Activated T-helper 1 cell treated with anti-CD3 and anti-CD28 coated beads, Interleukin-2, amount 50 U/mL, for 16 hours (primary cell): ENCODE measurements around the gene KRT86.

Source experiments
- DNase-seq, 2 donors: peaks; one replicate each; pipeline ENCODE4 v3.0.0-alpha.2; 2020; ENCODE audit warnings: low read depth in 1 of 2, low spot score in 1 of 2

KRT86 gene

GRCh38 chr12:52354200-52354599, 79.8 kb downstream of the KRT86 start:
- no peak for DNase-seq

DNA sequence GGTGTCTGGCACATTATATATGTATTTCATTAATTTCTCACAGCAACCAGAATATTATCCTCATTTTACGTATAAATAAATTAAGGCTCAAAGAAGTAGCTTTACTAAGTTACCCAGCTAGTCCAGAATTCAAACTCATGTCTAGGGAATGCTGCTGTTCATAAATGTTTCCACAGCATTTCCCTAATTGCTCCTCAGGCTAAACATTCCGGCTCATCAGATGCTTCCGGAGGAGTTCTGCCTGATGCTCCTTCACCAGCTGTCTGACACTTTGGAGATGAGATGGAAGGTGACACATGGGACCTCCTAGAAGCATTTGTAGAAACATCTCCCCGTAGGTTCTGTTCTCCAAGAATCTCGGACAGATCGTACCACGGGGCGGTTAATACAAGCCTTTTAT, 80.7 kb downstream of the KRT86 start:
- no peak for DNase-seq

- no peak for DNase-seq
These were observed 81.8 kb downstream of the KRT86 start for GRCh38 chr12:52356031-52356761.

DNA sequence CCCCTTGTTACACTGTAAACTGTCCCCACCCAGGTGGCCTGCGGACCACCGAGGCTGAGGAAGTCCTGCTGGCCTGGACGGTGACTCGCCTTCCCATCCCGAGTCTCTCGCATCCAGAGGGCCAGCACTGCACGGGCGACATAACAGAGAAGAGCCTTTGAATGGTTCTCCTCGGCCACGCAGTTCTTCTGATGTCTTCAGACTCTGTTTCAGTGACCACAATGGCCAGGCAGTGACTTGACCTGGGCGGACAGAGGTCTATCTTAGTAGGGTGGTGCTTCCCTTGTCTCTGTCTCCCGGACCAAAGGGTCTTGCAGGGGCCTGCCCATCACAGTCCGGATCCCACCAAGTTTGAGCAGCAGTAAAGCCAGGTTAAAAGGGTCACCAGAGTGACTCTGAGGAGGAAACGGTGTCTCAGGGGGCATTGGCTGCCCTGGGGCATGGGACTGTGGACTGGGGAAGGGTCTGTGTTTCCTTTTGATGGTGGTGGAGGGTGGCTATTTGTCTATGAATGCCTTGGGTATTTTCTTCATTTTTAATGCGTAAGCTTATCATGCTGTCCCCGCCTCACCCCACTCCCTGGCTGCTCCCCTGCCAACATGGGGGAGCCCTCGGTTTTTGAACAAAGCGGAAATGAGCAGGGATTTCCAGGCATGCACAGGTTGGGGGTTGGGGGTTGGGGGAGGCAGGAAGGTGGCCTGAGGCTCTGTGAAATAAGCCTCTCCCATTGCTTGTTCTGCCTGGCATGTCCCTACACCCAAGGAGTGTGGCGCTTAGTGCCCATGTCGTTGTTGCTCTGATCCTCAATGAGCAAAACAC, 82.5 kb downstream of the KRT86 start:
- no peak for DNase-seq
